ENCODE results near the gene GPBP1.
"Not testable (repeated sequence)": the region's sequence is repeated elsewhere in the genome, so short reads cannot be mapped to it uniquely, and the experiment has no call there.

GPBP1 gene

DNA sequence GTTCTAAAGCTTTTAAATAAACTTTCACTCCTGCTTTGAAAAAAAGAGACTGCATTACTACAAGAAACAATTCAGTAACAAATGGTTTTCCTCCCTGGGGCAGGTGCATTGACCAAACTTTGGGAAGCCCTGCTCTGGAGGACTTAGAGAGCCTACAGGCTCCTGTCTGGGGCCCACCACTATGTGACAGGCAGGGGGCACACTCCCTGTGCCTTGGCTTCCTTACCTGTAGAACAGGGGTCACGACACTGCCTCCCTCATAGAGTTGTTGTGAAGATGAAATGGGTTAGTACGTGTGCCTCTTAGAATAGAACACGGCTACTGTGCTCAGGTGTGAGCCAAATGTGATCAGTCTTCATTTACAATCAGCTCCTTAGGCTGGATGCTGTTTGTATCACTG, 130.1 kb downstream of the GPBP1 start:
- ATAC-seq (ENCODE audit: low read depth) (no peak), DNase-seq (ENCODE audit: low spot score) (no peak)
- no peaks in the 10 kb centered on the region for H3K36me3 ChIP-seq (ENCODE audit: low read depth)
- TF ChIP-seq, protein P1, sequence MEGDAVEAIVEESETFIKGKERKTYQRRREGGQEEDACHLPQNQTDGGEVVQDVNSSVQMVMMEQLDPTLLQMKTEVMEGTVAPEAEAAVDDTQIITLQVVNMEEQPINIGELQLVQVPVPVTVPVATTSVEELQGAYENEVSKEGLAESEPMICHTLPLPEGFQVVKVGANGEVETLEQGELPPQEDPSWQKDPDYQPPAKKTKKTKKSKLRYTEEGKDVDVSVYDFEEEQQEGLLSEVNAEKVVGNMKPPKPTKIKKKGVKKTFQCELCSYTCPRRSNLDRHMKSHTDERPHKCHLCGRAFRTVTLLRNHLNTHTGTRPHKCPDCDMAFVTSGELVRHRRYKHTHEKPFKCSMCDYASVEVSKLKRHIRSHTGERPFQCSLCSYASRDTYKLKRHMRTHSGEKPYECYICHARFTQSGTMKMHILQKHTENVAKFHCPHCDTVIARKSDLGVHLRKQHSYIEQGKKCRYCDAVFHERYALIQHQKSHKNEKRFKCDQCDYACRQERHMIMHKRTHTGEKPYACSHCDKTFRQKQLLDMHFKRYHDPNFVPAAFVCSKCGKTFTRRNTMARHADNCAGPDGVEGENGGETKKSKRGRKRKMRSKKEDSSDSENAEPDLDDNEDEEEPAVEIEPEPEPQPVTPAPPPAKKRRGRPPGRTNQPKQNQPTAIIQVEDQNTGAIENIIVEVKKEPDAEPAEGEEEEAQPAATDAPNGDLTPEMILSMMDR (IDR thresholded peaks at IDR 0.05; ENCODE audit: poor library complexity, severe bottlenecking): no peak
- H3K4me3 ChIP-seq (ENCODE audit: severe bottlenecking): no peak overlapping the region
- H3K27me3 ChIP-seq (ENCODE audit: insufficient read depth, poor library complexity, severe bottlenecking): no peaks in the 10 kb centered on the region
- peaks cover 4% of the 10 kb centered on the region for H3K4me1 ChIP-seq (ENCODE audit: insufficient read depth, poor library complexity, severe bottlenecking)
- peaks cover 4% of the 10 kb centered on the region for H3K9me3 ChIP-seq (ENCODE audit: severe bottlenecking)
- no peak overlapping the region for H3K27ac ChIP-seq (ENCODE audit: poor library complexity, severe bottlenecking)

- H3K4me3 ChIP-seq (ENCODE audit: severe bottlenecking): no peak overlapping the region
- no peaks in the 10 kb centered on the region for H3K27me3 ChIP-seq (ENCODE audit: insufficient read depth, poor library complexity, severe bottlenecking)
- no peak for DNase-seq (ENCODE audit: low spot score)
- H3K4me1 ChIP-seq (ENCODE audit: insufficient read depth, poor library complexity, severe bottlenecking): peaks cover 4% of the 10 kb centered on the region
- peaks cover 4% of the 10 kb centered on the region for H3K9me3 ChIP-seq (ENCODE audit: severe bottlenecking)
- no peaks in the 10 kb centered on the region for H3K36me3 ChIP-seq (ENCODE audit: low read depth)
- TF ChIP-seq, protein P1 (IDR thresholded peaks at IDR 0.05; ENCODE audit: poor library complexity, severe bottlenecking): no peak
- ATAC-seq (ENCODE audit: low read depth): no peak
- no peak overlapping the region for H3K27ac ChIP-seq (ENCODE audit: poor library complexity, severe bottlenecking)
These were observed 131.1 kb downstream of the GPBP1 start for GRCh38 chr5:57304931-57305330.

GRCh38 chr5:57306359-57306758, 132.5 kb downstream of the GPBP1 start:
- no peaks in the 10 kb centered on the region for H3K36me3 ChIP-seq (ENCODE audit: low read depth)
- no peaks in the 10 kb centered on the region for H3K27me3 ChIP-seq (ENCODE audit: insufficient read depth, poor library complexity, severe bottlenecking)
- ATAC-seq (ENCODE audit: low read depth) (no peak), DNase-seq (ENCODE audit: low spot score) (no peak)
- TF ChIP-seq, protein P1 (IDR thresholded peaks at IDR 0.05; ENCODE audit: poor library complexity, severe bottlenecking): no peak
- H3K27ac ChIP-seq (ENCODE audit: poor library complexity, severe bottlenecking): no peak overlapping the region
- H3K4me1 ChIP-seq (ENCODE audit: insufficient read depth, poor library complexity, severe bottlenecking): peaks cover 4% of the 10 kb centered on the region
- no peak overlapping the region for H3K4me3 ChIP-seq (ENCODE audit: severe bottlenecking)
- peaks cover 4% of the 10 kb centered on the region for H3K9me3 ChIP-seq (ENCODE audit: severe bottlenecking)

GRCh38 chr5:57307516-57307915, 133.7 kb downstream of the GPBP1 start:
- TF ChIP-seq, protein P1 (IDR thresholded peaks at IDR 0.05; ENCODE audit: poor library complexity, severe bottlenecking): no peak
- ATAC-seq (ENCODE audit: low read depth): no peak
- Histone ChIP-seq H3K4me3 (ENCODE audit: severe bottlenecking) (no peak overlapping the region), H3K36me3 (ENCODE audit: low read depth) (no peaks in the 10 kb centered on the region), H3K27ac (ENCODE audit: poor library complexity, severe bottlenecking) (no peak overlapping the region), H3K4me1 (ENCODE audit: insufficient read depth, poor library complexity, severe bottlenecking) (no peaks in the 10 kb centered on the region), H3K27me3 (ENCODE audit: insufficient read depth, poor library complexity, severe bottlenecking) (no peaks in the 10 kb centered on the region), H3K9me3 (ENCODE audit: severe bottlenecking) (peaks cover 4% of the 10 kb centered on the region)
- DNase-seq (ENCODE audit: low spot score): no peak

GRCh38 chr5:57309022-57309421, 135.2 kb downstream of the GPBP1 start:
- not testable (repeated sequence) for H3K27me3 ChIP-seq (ENCODE audit: insufficient read depth, poor library complexity, severe bottlenecking); H3K27ac ChIP-seq (ENCODE audit: poor library complexity, severe bottlenecking); H3K9me3 ChIP-seq (ENCODE audit: severe bottlenecking); ATAC-seq (ENCODE audit: low read depth); DNase-seq (ENCODE audit: low spot score); H3K36me3 ChIP-seq (ENCODE audit: low read depth); H3K4me1 ChIP-seq (ENCODE audit: insufficient read depth, poor library complexity, severe bottlenecking); H3K4me3 ChIP-seq (ENCODE audit: severe bottlenecking)

All from RWPE2 (cell line).